ENCODE measurements around the gene TXNL4A. TPM values are rescaled to one million over a fixed set of nuclear protein-coding genes. Genes with fewer than 3 reads are reported as not detected.

Gene TXNL4A
- total RNA-seq, 1 donor from 2014 or later, result 92.0 TPM

- TF ChIP-seq CTCF (IDR thresholded peaks at IDR 0.05; ENCODE audit: borderline replicate concordance), result no peak
- Histone ChIP-seq H3K4me3 (no peak overlapping the region), H3K9me3 (replicated peaks) (no peaks in the 10 kb centered on the region), H3K27ac (replicated peaks) (peak overlapping the region; percentile 3), H3K27me3 (ENCODE audit: low read depth) (no peaks in the 10 kb centered on the region), H3K4me1 (peaks cover 97% of the 10 kb centered on the region), H3K36me3 (peaks cover 30% of the 10 kb centered on the region)
- no peak for DNase-seq
- intact Hi-C loops (cut with micrococcal nuclease), result no loop called here
These were observed 43.0 kb downstream of the TXNL4A start for GRCh38 chr18:79945118-79946042.

- Histone ChIP-seq H3K9me3 (replicated peaks) (no peaks in the 10 kb centered on the region), H3K27ac (replicated peaks) (no peak overlapping the region), H3K4me1 (peaks cover 91% of the 10 kb centered on the region), H3K36me3 (peaks cover 36% of the 10 kb centered on the region), H3K27me3 (ENCODE audit: low read depth) (no peaks in the 10 kb centered on the region), H3K4me3 (no peak overlapping the region)
- no peak for DNase-seq
- no peak for TF ChIP-seq CTCF (IDR thresholded peaks at IDR 0.05; ENCODE audit: borderline replicate concordance)
- intact Hi-C loops (cut with micrococcal nuclease), result no loop called here
These were observed 43.6 kb downstream of the TXNL4A start for GRCh38 chr18:79944746-79945117.

- Histone ChIP-seq H3K27me3 (ENCODE audit: low read depth) (no peaks in the 10 kb centered on the region), H3K4me1 (peaks cover 91% of the 10 kb centered on the region), H3K36me3 (peaks cover 35% of the 10 kb centered on the region), H3K27ac (replicated peaks) (no peak overlapping the region), H3K4me3 (no peak overlapping the region), H3K9me3 (replicated peaks) (no peaks in the 10 kb centered on the region)
- no peak for TF ChIP-seq CTCF (IDR thresholded peaks at IDR 0.05; ENCODE audit: borderline replicate concordance)
- DNase-seq, result no peak
- intact Hi-C loops (cut with micrococcal nuclease), result no loop called here
These were observed 44.1 kb downstream of the TXNL4A start for GRCh38 chr18:79944126-79944731.

- Histone ChIP-seq H3K36me3 (peaks cover 30% of the 10 kb centered on the region), H3K9me3 (replicated peaks) (no peaks in the 10 kb centered on the region), H3K27me3 (ENCODE audit: low read depth) (no peaks in the 10 kb centered on the region), H3K4me1 (peaks cover 91% of the 10 kb centered on the region), H3K4me3 (no peak overlapping the region), H3K27ac (replicated peaks) (no peak overlapping the region)
- intact Hi-C loops (cut with micrococcal nuclease), result no loop called here
- TF ChIP-seq CTCF (IDR thresholded peaks at IDR 0.05; ENCODE audit: borderline replicate concordance), result no peak
- DNase-seq, result no peak
These were observed 44.7 kb downstream of the TXNL4A start for GRCh38 chr18:79943608-79944125.

GRCh38 chr18:79942786-79943607 is 45.4 kb downstream of the TXNL4A start:
- H3K9me3 ChIP-seq (replicated peaks), result no peaks in the 10 kb centered on the region
- peak overlapping the region; percentile 31 for H3K27ac ChIP-seq (replicated peaks)
- peaks cover 32% of the 10 kb centered on the region for H3K36me3 ChIP-seq
- no peaks in the 10 kb centered on the region for H3K27me3 ChIP-seq (ENCODE audit: low read depth)
- H3K4me1 ChIP-seq, result peaks cover 90% of the 10 kb centered on the region
- intact Hi-C loops (cut with micrococcal nuclease), result no loop called here
- no peak for DNase-seq
- H3K4me3 ChIP-seq, result no peak overlapping the region
- no peak for TF ChIP-seq CTCF (IDR thresholded peaks at IDR 0.05; ENCODE audit: borderline replicate concordance)

Data from left ventricle myocardium inferior (tissue), 1 donor.